ENCODE results near the gene BTBD19.
"Not testable (repeated sequence)": the region's sequence is repeated elsewhere in the genome, so short reads cannot be mapped to it uniquely, and the experiment has no call there.

Gene BTBD19

GRCh38 chr1:44832056-44832705, 23.9 kb downstream of the BTBD19 start:
- no peak for DNase-seq (ENCODE audit: low read depth)
- TF ChIP-seq CTCF (conservative IDR thresholded peaks at IDR 0.05; ENCODE audit: low read depth, low read length), result no peak
- no peak overlapping the region for H3K4me3 ChIP-seq (ENCODE audit: low read length)

GRCh38 chr1:44834328-44834727, 26.0 kb downstream of the BTBD19 start:
- DNase-seq (ENCODE audit: low read depth), result no peak
- no peak overlapping the region for H3K4me3 ChIP-seq (ENCODE audit: low read length)
- no peak for TF ChIP-seq CTCF (conservative IDR thresholded peaks at IDR 0.05; ENCODE audit: low read depth, low read length)

GRCh38 chr1:44835738-44836675, 27.7 kb downstream of the BTBD19 start:
- TF ChIP-seq CTCF (conservative IDR thresholded peaks at IDR 0.05; ENCODE audit: low read depth, low read length), result peak; percentile 93
- no peak for DNase-seq (ENCODE audit: low read depth)
- no peak overlapping the region for H3K4me3 ChIP-seq (ENCODE audit: low read length)

- H3K4me3 ChIP-seq (ENCODE audit: low read length); DNase-seq (ENCODE audit: low read depth): not testable (repeated sequence)
These were observed 30.0 kb downstream of the BTBD19 start for GRCh38 chr1:44838294-44838693.

- TF ChIP-seq CTCF (conservative IDR thresholded peaks at IDR 0.05; ENCODE audit: low read depth, low read length), result no peak
- no peak overlapping the region for H3K4me3 ChIP-seq (ENCODE audit: low read length)
- no peak for DNase-seq (ENCODE audit: low read depth)
These were observed 31.3 kb downstream of the BTBD19 start for GRCh38 chr1:44839576-44839975.

GRCh38 chr1:44842486-44842861, 34.2 kb downstream of the BTBD19 start:
- no peak for TF ChIP-seq CTCF (conservative IDR thresholded peaks at IDR 0.05; ENCODE audit: low read depth, low read length)
- H3K4me3 ChIP-seq (ENCODE audit: low read length), result peak overlapping the region; percentile 57
- no peak for DNase-seq (ENCODE audit: low read depth)

GRCh38 chr1:44842862-44843655, 34.7 kb downstream of the BTBD19 start, which contains the start of gene PTCH2:
Gene PTCH2, minus strand, starts transcription at chr1:44843253. Its CDS starts 321 bp downstream, at chr1:44842932.
- H3K4me3 ChIP-seq (ENCODE audit: low read length), result peak within 1 kb of the TSS; percentile 57
- no peak for TF ChIP-seq CTCF (conservative IDR thresholded peaks at IDR 0.05; ENCODE audit: low read depth, low read length)
- peak; percentile 29 for DNase-seq (ENCODE audit: low read depth)
